GM21526 (cell line): ENCODE results near the gene NNMT.

Experiments
- ATAC-seq: cut with Tn5 transposase; IDR thresholded peaks from one replicate; pipeline ENCODE4 v1.9.1; 2021; ENCODE audit warnings: moderate library complexity; ENCODE audit not compliant: unreplicated experiment, low FRiP score

NNMT gene

GRCh38 chr11:114262681-114263512 is 33.3 kb upstream of the NNMT start:
- no peak for ATAC-seq

- ATAC-seq: no peak
Measured at GRCh38 chr11:114263513-114264170, 32.6 kb upstream of the NNMT start.

GRCh38 chr11:114264381-114264780 is 31.8 kb upstream of the NNMT start:
- no peak for ATAC-seq

GRCh38 chr11:114265122-114265878 is 30.9 kb upstream of the NNMT start:
- ATAC-seq: no peak

GRCh38 chr11:114269498-114269897 is 26.7 kb upstream of the NNMT start:
- ATAC-seq: no peak

GRCh38 chr11:114270531-114271270 is 25.5 kb upstream of the NNMT start:
- no peak for ATAC-seq

GRCh38 chr11:114271316-114271715 is 24.9 kb upstream of the NNMT start:
- no peak for ATAC-seq

- ATAC-seq: no peak
Measured at GRCh38 chr11:114272311-114272710, 23.9 kb upstream of the NNMT start.

- ATAC-seq: no peak
Measured at GRCh38 chr11:114273071-114273470, 23.1 kb upstream of the NNMT start.

GRCh38 chr11:114273890-114274635 is 22.1 kb upstream of the NNMT start:
- ATAC-seq: no peak

- no peak for ATAC-seq
Measured at GRCh38 chr11:114274637-114275036, 21.6 kb upstream of the NNMT start.

GRCh38 chr11:114275280-114275679 is 20.9 kb upstream of the NNMT start:
- no peak for ATAC-seq

- no peak for ATAC-seq
Measured at GRCh38 chr11:114276077-114276476, 20.1 kb upstream of the NNMT start.

- no peak for ATAC-seq
Measured at GRCh38 chr11:114277637-114278341, 18.4 kb upstream of the NNMT start.

- no peak for ATAC-seq
Measured at GRCh38 chr11:114278342-114279065, 17.7 kb upstream of the NNMT start.

GRCh38 chr11:114279792-114280546 is 16.2 kb upstream of the NNMT start:
- no peak for ATAC-seq

- no peak for ATAC-seq
Measured at GRCh38 chr11:114280696-114281095, 15.5 kb upstream of the NNMT start.

GRCh38 chr11:114281388-114281956 is 14.7 kb upstream of the NNMT start:
- ATAC-seq: no peak
